ENCODE measurements around the gene EPS15.

DNA sequence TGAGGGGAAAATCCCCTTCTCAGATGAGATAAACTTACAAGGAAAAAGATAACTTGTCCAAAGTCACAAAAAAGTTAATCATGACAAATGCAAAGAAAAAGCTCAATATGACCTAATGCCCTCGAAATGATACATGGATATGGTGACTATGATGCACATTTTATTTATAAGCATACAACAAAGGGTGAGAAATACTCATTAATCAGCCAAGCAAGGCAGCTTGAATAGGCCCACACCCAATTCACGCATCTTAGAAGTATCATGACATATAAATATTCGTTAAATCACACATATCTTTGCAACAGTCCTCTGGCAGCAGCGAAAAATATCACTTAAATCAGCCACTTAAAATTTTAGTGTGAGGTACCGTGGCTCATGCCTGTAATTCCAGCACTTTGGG is 21.7 kb downstream of the EPS15 start:
- TF ChIP-seq ESRRA (CRISPR knock-in tag; IDR thresholded peaks at IDR 0.05; ENCODE audit: borderline replicate concordance), result no peak
- TF ChIP-seq ZNF281 (CRISPR knock-in tag; IDR thresholded peaks at IDR 0.05), result no peak
- no peak for TF ChIP-seq CTCF (IDR thresholded peaks at IDR 0.05)
- TF ChIP-seq FOXJ3 (CRISPR knock-in tag; IDR thresholded peaks at IDR 0.05; ENCODE audit: borderline replicate concordance), result no peak
- no peak for TF ChIP-seq ZNF219 (CRISPR knock-in tag; IDR thresholded peaks at IDR 0.05; ENCODE audit: borderline replicate concordance)
